HL-60 (cell line): ENCODE data around the gene CACFD1.

Experiments used
- DNase-seq, 2 experiments: peaks; one replicate each; pipeline ENCODE4 v3.0.0-alpha.2; 2010 to 2020; ENCODE audit warnings: low read depth in 1 of 2, low spot score in 1 of 2
- H3K27ac ChIP-seq: fragments of 250-450 bp; sonication (Bioruptor Pico); replicated peaks from 2 replicates; pipeline ENCODE4 v1.5.1; 2020; ENCODE audit warnings: mild to moderate bottlenecking, moderate library complexity
- H3K27me3 ChIP-seq: fragments of 250-450 bp; sonication (Bioruptor Pico); 2 replicates; pipeline ENCODE4 v1.5.1; 2021; ENCODE audit warnings: mild to moderate bottlenecking, moderate library complexity; ENCODE audit not compliant: insufficient read depth, poor library complexity, severe bottlenecking
- H3K4me3 ChIP-seq: replicated peaks from 2 replicates; pipeline ENCODE4 v1.5.1; 2011; ENCODE audit warnings: mild to moderate bottlenecking, control low read depth, low read length; ENCODE audit not compliant: insufficient read depth
- CTCF ChIP-seq: IDR thresholded peaks from one replicate; pipeline ENCODE4 v1.5.1; 2011; ENCODE audit warnings: low read length, control low read depth, inconsistent platforms; ENCODE audit not compliant: insufficient read depth
- GABPA ChIP-seq: IDR thresholded peaks from 2 replicates; pipeline ENCODE4 v1.6.1; 2012; ENCODE audit warnings: low read depth
- POLR2AphosphoS5 ChIP-seq: IDR thresholded peaks from 2 replicates; pipeline ENCODE4 v1.6.1; 2012; ENCODE audit warnings: low read depth
- SPI1 ChIP-seq: IDR thresholded peaks from 2 replicates; pipeline ENCODE4 v1.6.1; 2012; ENCODE audit warnings: low read depth, mild to moderate bottlenecking, borderline replicate concordance
- TF ChIP-seq, protein P1 (sequence below): IDR thresholded peaks from 2 replicates; pipeline ENCODE4 v1.6.1; 2012; ENCODE audit warnings: low read depth; ENCODE audit not compliant: insufficient replicate concordance

The CACFD1 gene

DNA sequence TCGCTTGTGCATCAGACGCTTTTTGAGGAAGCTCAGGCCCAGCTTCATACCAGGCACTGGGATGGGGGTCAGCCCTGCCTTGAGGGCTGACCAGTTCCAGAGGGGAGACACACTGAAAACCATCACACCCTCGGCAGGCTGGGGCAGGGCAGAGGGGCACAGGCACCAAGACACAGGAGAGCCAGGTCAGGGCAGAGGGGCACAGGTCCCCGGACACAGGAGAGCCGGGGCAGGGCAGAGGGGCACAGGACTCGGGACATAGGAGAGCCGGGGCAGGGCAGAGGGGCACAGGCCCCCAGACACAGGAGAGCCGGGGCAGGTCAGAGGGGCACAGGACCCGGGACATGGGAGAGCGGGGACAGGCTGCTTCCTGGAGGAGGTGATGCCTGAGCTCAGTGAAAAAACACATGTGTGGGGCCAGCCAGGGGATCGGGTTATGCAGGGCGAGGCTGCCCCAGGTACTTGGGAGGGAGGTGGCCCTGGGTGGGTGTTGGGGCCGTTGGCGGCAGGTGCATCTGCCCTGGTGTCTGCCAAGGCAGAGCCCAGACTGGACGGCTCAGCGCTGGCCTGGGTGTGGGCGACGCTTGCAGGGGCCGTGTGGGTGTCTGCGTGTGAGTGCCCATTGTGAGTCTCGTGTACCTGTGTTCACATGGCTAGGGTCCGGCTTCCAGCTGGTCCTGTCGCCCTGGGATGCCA is 34.2 kb downstream of the CACFD1 start:
- H3K27ac ChIP-seq: no peak overlapping the region
- no peak for DNase-seq
- H3K27me3 ChIP-seq: no peaks in the 10 kb centered on the region
- TF ChIP-seq CTCF: no peak
- no peak overlapping the region for H3K4me3 ChIP-seq

GRCh38 chr9:133494636-133495326 is 35.0 kb downstream of the CACFD1 start:
- no peak overlapping the region for H3K27ac ChIP-seq
- DNase-seq: no peak
- no peaks in the 10 kb centered on the region for H3K27me3 ChIP-seq
- TF ChIP-seq, protein P1, sequence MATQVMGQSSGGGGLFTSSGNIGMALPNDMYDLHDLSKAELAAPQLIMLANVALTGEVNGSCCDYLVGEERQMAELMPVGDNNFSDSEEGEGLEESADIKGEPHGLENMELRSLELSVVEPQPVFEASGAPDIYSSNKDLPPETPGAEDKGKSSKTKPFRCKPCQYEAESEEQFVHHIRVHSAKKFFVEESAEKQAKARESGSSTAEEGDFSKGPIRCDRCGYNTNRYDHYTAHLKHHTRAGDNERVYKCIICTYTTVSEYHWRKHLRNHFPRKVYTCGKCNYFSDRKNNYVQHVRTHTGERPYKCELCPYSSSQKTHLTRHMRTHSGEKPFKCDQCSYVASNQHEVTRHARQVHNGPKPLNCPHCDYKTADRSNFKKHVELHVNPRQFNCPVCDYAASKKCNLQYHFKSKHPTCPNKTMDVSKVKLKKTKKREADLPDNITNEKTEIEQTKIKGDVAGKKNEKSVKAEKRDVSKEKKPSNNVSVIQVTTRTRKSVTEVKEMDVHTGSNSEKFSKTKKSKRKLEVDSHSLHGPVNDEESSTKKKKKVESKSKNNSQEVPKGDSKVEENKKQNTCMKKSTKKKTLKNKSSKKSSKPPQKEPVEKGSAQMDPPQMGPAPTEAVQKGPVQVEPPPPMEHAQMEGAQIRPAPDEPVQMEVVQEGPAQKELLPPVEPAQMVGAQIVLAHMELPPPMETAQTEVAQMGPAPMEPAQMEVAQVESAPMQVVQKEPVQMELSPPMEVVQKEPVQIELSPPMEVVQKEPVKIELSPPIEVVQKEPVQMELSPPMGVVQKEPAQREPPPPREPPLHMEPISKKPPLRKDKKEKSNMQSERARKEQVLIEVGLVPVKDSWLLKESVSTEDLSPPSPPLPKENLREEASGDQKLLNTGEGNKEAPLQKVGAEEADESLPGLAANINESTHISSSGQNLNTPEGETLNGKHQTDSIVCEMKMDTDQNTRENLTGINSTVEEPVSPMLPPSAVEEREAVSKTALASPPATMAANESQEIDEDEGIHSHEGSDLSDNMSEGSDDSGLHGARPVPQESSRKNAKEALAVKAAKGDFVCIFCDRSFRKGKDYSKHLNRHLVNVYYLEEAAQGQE: no peak
- TF ChIP-seq GABPA (no peak), POLR2AphosphoS5 (no peak), SPI1 (no peak), CTCF (no peak)
- no peak overlapping the region for H3K4me3 ChIP-seq

GRCh38 chr9:133495327-133496293 is 35.8 kb downstream of the CACFD1 start:
- H3K27me3 ChIP-seq: no peaks in the 10 kb centered on the region
- DNase-seq: no peak
- no peak overlapping the region for H3K27ac ChIP-seq
- H3K4me3 ChIP-seq: no peak overlapping the region
- no peak for TF ChIP-seq CTCF
- TF ChIP-seq POLR2AphosphoS5: no peak
- TF ChIP-seq, protein P1: no peak
- TF ChIP-seq GABPA: no peak
- TF ChIP-seq SPI1: no peak
